ENCODE results near the gene CSNK1G1.
"Not testable (repeated sequence)": the region's sequence is repeated elsewhere in the genome, so short reads cannot be mapped to it uniquely, and the experiment has no call there.

CSNK1G1 gene

GRCh38 chr15:64229129-64229724, 126.7 kb downstream of the CSNK1G1 start:
- Histone ChIP-seq H3K27me3 (ENCODE audit: control insufficient read depth in 1 of 2, insufficient read depth in 2 of 2, low read length in 2 of 2) (no peaks in the 10 kb centered on the region), H3K4me3 (ENCODE audit: low read depth in 1 of 2, low read length in 2 of 2) (no peak overlapping the region), H3K9me3 (ENCODE audit: control insufficient read depth in 1 of 2, low read length in 2 of 2) (peaks cover 0 to 3% of the 10 kb centered on the region in 2 donors), H3K27ac (ENCODE audit: low read depth, low read length) (no peak overlapping the region), H3K9ac (ENCODE audit: low read depth in 1 of 2, low read length in 2 of 2) (no peak overlapping the region), H3K4me1 (ENCODE audit: control insufficient read depth in 1 of 2, insufficient read depth in 2 of 2, low read length in 2 of 2) (peaks cover 0 to 5% of the 10 kb centered on the region in 2 donors), H3K36me3 (ENCODE audit: control insufficient read depth in 1 of 2, insufficient read depth in 2 of 2, low read length in 2 of 2) (no peaks in the 10 kb centered on the region)

- Histone ChIP-seq H3K27me3 (ENCODE audit: control insufficient read depth in 1 of 2, insufficient read depth in 2 of 2, low read length in 2 of 2) (no peaks in the 10 kb centered on the region), H3K36me3 (ENCODE audit: control insufficient read depth in 1 of 2, insufficient read depth in 2 of 2, low read length in 2 of 2) (no peaks in the 10 kb centered on the region), H3K4me1 (ENCODE audit: control insufficient read depth in 1 of 2, insufficient read depth in 2 of 2, low read length in 2 of 2) (peaks cover 0 to 6% of the 10 kb centered on the region in 2 donors), H3K9ac (ENCODE audit: low read depth in 1 of 2, low read length in 2 of 2) (no peak overlapping the region), H3K9me3 (ENCODE audit: control insufficient read depth in 1 of 2, low read length in 2 of 2) (peaks cover 0 to 3% of the 10 kb centered on the region in 2 donors), H3K4me3 (ENCODE audit: low read depth in 1 of 2, low read length in 2 of 2) (no peak overlapping the region), H3K27ac (ENCODE audit: low read depth, low read length) (no peak overlapping the region)
Measured at GRCh38 chr15:64225804-64226203, 130.2 kb downstream of the CSNK1G1 start.

GRCh38 chr15:64224511-64224910, 131.5 kb downstream of the CSNK1G1 start:
- Histone ChIP-seq H3K27me3 (ENCODE audit: control insufficient read depth in 1 of 2, insufficient read depth in 2 of 2, low read length in 2 of 2) (no peaks in the 10 kb centered on the region), H3K36me3 (ENCODE audit: control insufficient read depth in 1 of 2, insufficient read depth in 2 of 2, low read length in 2 of 2) (no peaks in the 10 kb centered on the region), H3K4me3 (ENCODE audit: low read depth in 1 of 2, low read length in 2 of 2) (no peak overlapping the region), H3K9me3 (ENCODE audit: control insufficient read depth in 1 of 2, low read length in 2 of 2) (peaks cover 0 to 3% of the 10 kb centered on the region in 2 donors), H3K9ac (ENCODE audit: low read depth in 1 of 2, low read length in 2 of 2) (no peak overlapping the region), H3K4me1 (ENCODE audit: control insufficient read depth in 1 of 2, insufficient read depth in 2 of 2, low read length in 2 of 2) (peaks cover 0 to 6% of the 10 kb centered on the region in 2 donors), H3K27ac (ENCODE audit: low read depth, low read length) (no peak overlapping the region)

GRCh38 chr15:64223882-64224281, 132.1 kb downstream of the CSNK1G1 start:
- H3K27ac ChIP-seq (ENCODE audit: low read depth, low read length) = no peak overlapping the region

GRCh38 chr15:64222573-64223366, 133.2 kb downstream of the CSNK1G1 start:
- no peak overlapping the region for H3K4me3 ChIP-seq (ENCODE audit: low read depth in 1 of 2, low read length in 2 of 2)
- no peak overlapping the region for H3K9ac ChIP-seq (ENCODE audit: low read depth in 1 of 2, low read length in 2 of 2)
- H3K4me1 ChIP-seq (ENCODE audit: control insufficient read depth in 1 of 2, insufficient read depth in 2 of 2, low read length in 2 of 2) = peaks cover 0 to 6% of the 10 kb centered on the region in 2 donors
- H3K36me3 ChIP-seq (ENCODE audit: control insufficient read depth in 1 of 2, insufficient read depth in 2 of 2, low read length in 2 of 2) = no peaks in the 10 kb centered on the region
- H3K9me3 ChIP-seq (ENCODE audit: control insufficient read depth in 1 of 2, low read length in 2 of 2) = peaks cover 0 to 3% of the 10 kb centered on the region in 2 donors
- H3K27me3 ChIP-seq (ENCODE audit: control insufficient read depth in 1 of 2, insufficient read depth in 2 of 2, low read length in 2 of 2) = no peaks in the 10 kb centered on the region
- no peak overlapping the region for H3K27ac ChIP-seq (ENCODE audit: low read depth, low read length)

More at GRCh38 chr15:64223882-64224281, 132.1 kb downstream of the CSNK1G1 start:
- no peak overlapping the region for H3K4me3 ChIP-seq (ENCODE audit: low read depth in 1 of 2, low read length in 2 of 2)
- no peaks in the 10 kb centered on the region for H3K36me3 ChIP-seq (ENCODE audit: control insufficient read depth in 1 of 2, insufficient read depth in 2 of 2, low read length in 2 of 2)
- H3K27me3 ChIP-seq (ENCODE audit: control insufficient read depth in 1 of 2, insufficient read depth in 2 of 2, low read length in 2 of 2) = no peaks in the 10 kb centered on the region
- H3K9ac ChIP-seq (ENCODE audit: low read depth in 1 of 2, low read length in 2 of 2) = no peak overlapping the region
- H3K9me3 ChIP-seq (ENCODE audit: control insufficient read depth in 1 of 2, low read length in 2 of 2) = peaks cover 0 to 3% of the 10 kb centered on the region in 2 donors
- peaks cover 0 to 6% of the 10 kb centered on the region in 2 donors for H3K4me1 ChIP-seq (ENCODE audit: control insufficient read depth in 1 of 2, insufficient read depth in 2 of 2, low read length in 2 of 2)

- H3K9ac ChIP-seq (ENCODE audit: low read depth in 1 of 2, low read length in 2 of 2); H3K4me3 ChIP-seq (ENCODE audit: low read depth in 1 of 2, low read length in 2 of 2); H3K36me3 ChIP-seq (ENCODE audit: control insufficient read depth in 1 of 2, insufficient read depth in 2 of 2, low read length in 2 of 2): not testable (repeated sequence)
Measured at GRCh38 chr15:64221911-64222310, 134.1 kb downstream of the CSNK1G1 start.

GRCh38 chr15:64217429-64217750, 138.6 kb downstream of the CSNK1G1 start:
- not testable (repeated sequence) for H3K36me3 ChIP-seq (ENCODE audit: control insufficient read depth in 1 of 2, insufficient read depth in 2 of 2, low read length in 2 of 2); H3K4me3 ChIP-seq (ENCODE audit: low read depth in 1 of 2, low read length in 2 of 2); H3K27ac ChIP-seq (ENCODE audit: low read depth, low read length); H3K9ac ChIP-seq (ENCODE audit: low read depth in 1 of 2, low read length in 2 of 2); H3K9me3 ChIP-seq (ENCODE audit: control insufficient read depth in 1 of 2, low read length in 2 of 2); H3K27me3 ChIP-seq (ENCODE audit: control insufficient read depth in 1 of 2, insufficient read depth in 2 of 2, low read length in 2 of 2)
- H3K4me1 ChIP-seq (ENCODE audit: control insufficient read depth in 1 of 2, insufficient read depth in 2 of 2, low read length in 2 of 2) = peaks cover 21 to 23% of the 10 kb centered on the region in 2 donors

More at GRCh38 chr15:64221911-64222310, 134.1 kb downstream of the CSNK1G1 start:
- not testable (repeated sequence) for H3K27me3 ChIP-seq (ENCODE audit: control insufficient read depth in 1 of 2, insufficient read depth in 2 of 2, low read length in 2 of 2); H3K27ac ChIP-seq (ENCODE audit: low read depth, low read length); H3K9me3 ChIP-seq (ENCODE audit: control insufficient read depth in 1 of 2, low read length in 2 of 2)
- peaks cover 6 to 10% of the 10 kb centered on the region in 2 donors for H3K4me1 ChIP-seq (ENCODE audit: control insufficient read depth in 1 of 2, insufficient read depth in 2 of 2, low read length in 2 of 2)

GRCh38 chr15:64216730-64217428, 139.1 kb downstream of the CSNK1G1 start:
- Histone ChIP-seq H3K9ac (ENCODE audit: low read depth in 1 of 2, low read length in 2 of 2) (no peak overlapping the region), H3K27ac (ENCODE audit: low read depth, low read length) (no peak overlapping the region)

GRCh38 chr15:64216196-64216595, 139.8 kb downstream of the CSNK1G1 start:
- no peak overlapping the region for H3K9ac ChIP-seq (ENCODE audit: low read depth in 1 of 2, low read length in 2 of 2)
- H3K4me3 ChIP-seq (ENCODE audit: low read depth in 1 of 2, low read length in 2 of 2) = peak overlapping the region in 1 of 2 donors; percentile 4
- H3K4me1 ChIP-seq (ENCODE audit: control insufficient read depth in 1 of 2, insufficient read depth in 2 of 2, low read length in 2 of 2) = peaks cover 21 to 23% of the 10 kb centered on the region in 2 donors
- no peaks in the 10 kb centered on the region for H3K9me3 ChIP-seq (ENCODE audit: control insufficient read depth in 1 of 2, low read length in 2 of 2)
- H3K27me3 ChIP-seq (ENCODE audit: control insufficient read depth in 1 of 2, insufficient read depth in 2 of 2, low read length in 2 of 2) = no peaks in the 10 kb centered on the region
- no peak overlapping the region for H3K27ac ChIP-seq (ENCODE audit: low read depth, low read length)
- H3K36me3 ChIP-seq (ENCODE audit: control insufficient read depth in 1 of 2, insufficient read depth in 2 of 2, low read length in 2 of 2) = peaks cover 6 to 9% of the 10 kb centered on the region in 2 donors

More at GRCh38 chr15:64216730-64217428, 139.1 kb downstream of the CSNK1G1 start:
- no peaks in the 10 kb centered on the region for H3K27me3 ChIP-seq (ENCODE audit: control insufficient read depth in 1 of 2, insufficient read depth in 2 of 2, low read length in 2 of 2)
- H3K4me3 ChIP-seq (ENCODE audit: low read depth in 1 of 2, low read length in 2 of 2) = no peak overlapping the region
- no peaks in the 10 kb centered on the region for H3K9me3 ChIP-seq (ENCODE audit: control insufficient read depth in 1 of 2, low read length in 2 of 2)
- peaks cover 6 to 9% of the 10 kb centered on the region in 2 donors for H3K36me3 ChIP-seq (ENCODE audit: control insufficient read depth in 1 of 2, insufficient read depth in 2 of 2, low read length in 2 of 2)
- peaks cover 21 to 23% of the 10 kb centered on the region in 2 donors for H3K4me1 ChIP-seq (ENCODE audit: control insufficient read depth in 1 of 2, insufficient read depth in 2 of 2, low read length in 2 of 2)

GRCh38 chr15:64213646-64214045, 142.3 kb downstream of the CSNK1G1 start:
- H3K27me3 ChIP-seq (ENCODE audit: control insufficient read depth in 1 of 2, insufficient read depth in 2 of 2, low read length in 2 of 2) = no peaks in the 10 kb centered on the region
- H3K4me1 ChIP-seq (ENCODE audit: control insufficient read depth in 1 of 2, insufficient read depth in 2 of 2, low read length in 2 of 2) = peaks cover 21 to 23% of the 10 kb centered on the region in 2 donors
- H3K36me3 ChIP-seq (ENCODE audit: control insufficient read depth in 1 of 2, insufficient read depth in 2 of 2, low read length in 2 of 2) = peaks cover 6 to 12% of the 10 kb centered on the region in 2 donors
- no peak overlapping the region for H3K27ac ChIP-seq (ENCODE audit: low read depth, low read length)
- no peak overlapping the region for H3K9ac ChIP-seq (ENCODE audit: low read depth in 1 of 2, low read length in 2 of 2)
- no peaks in the 10 kb centered on the region for H3K9me3 ChIP-seq (ENCODE audit: control insufficient read depth in 1 of 2, low read length in 2 of 2)
- no peak overlapping the region for H3K4me3 ChIP-seq (ENCODE audit: low read depth in 1 of 2, low read length in 2 of 2)
